SKM-1 treated with dmso at 0.1 percent for 144 hours (cell line): ENCODE results near the gene HERC2.
"Not testable (repeated sequence)": the region's sequence is repeated elsewhere in the genome, so short reads cannot be mapped to it uniquely, and the experiment has no call there.

Experiments
- DNase-seq: peaks from one replicate; lab custom pipeline; 2025; ENCODE audit not compliant: unreplicated experiment; lab: John Stamatoyannopoulos, UW

HERC2 gene

GRCh38 chr15:28222612-28223011 lies 99.4 kb downstream of the HERC2 start:
- DNase-seq = not testable (repeated sequence)

- not testable (repeated sequence) for DNase-seq
These were observed 100.3 kb downstream of the HERC2 start for GRCh38 chr15:28221696-28222095.

- DNase-seq = no peak
These were observed 102.9 kb downstream of the HERC2 start for GRCh38 chr15:28219116-28219515.

- DNase-seq = not testable (repeated sequence)
These were observed 104.9 kb downstream of the HERC2 start for GRCh38 chr15:28216946-28217546.

GRCh38 chr15:28215521-28215920 lies 106.5 kb downstream of the HERC2 start:
- DNase-seq = not testable (repeated sequence)

GRCh38 chr15:28214006-28214790 lies 107.8 kb downstream of the HERC2 start:
- DNase-seq = not testable (repeated sequence)

GRCh38 chr15:28213393-28213792 lies 108.6 kb downstream of the HERC2 start:
- DNase-seq = not testable (repeated sequence)

GRCh38 chr15:28208583-28208982 lies 113.4 kb downstream of the HERC2 start:
- DNase-seq = no peak

- not testable (repeated sequence) for DNase-seq
These were observed 116.3 kb downstream of the HERC2 start for GRCh38 chr15:28205640-28206039.

- not testable (repeated sequence) for DNase-seq
These were observed 118.7 kb downstream of the HERC2 start for GRCh38 chr15:28203055-28203828.

GRCh38 chr15:28202124-28202523 lies 119.9 kb downstream of the HERC2 start:
- DNase-seq = not testable (repeated sequence)

GRCh38 chr15:28198215-28198614 lies 123.8 kb downstream of the HERC2 start:
- DNase-seq = not testable (repeated sequence)

- not testable (repeated sequence) for DNase-seq
These were observed 124.3 kb downstream of the HERC2 start for GRCh38 chr15:28197694-28198093.

- not testable (repeated sequence) for DNase-seq
These were observed 125.4 kb downstream of the HERC2 start for GRCh38 chr15:28196581-28196980.

GRCh38 chr15:28192772-28193171 lies 129.2 kb downstream of the HERC2 start:
- DNase-seq = no peak

GRCh38 chr15:28191832-28192231 lies 130.1 kb downstream of the HERC2 start:
- no peak for DNase-seq

- DNase-seq = no peak
These were observed 131.4 kb downstream of the HERC2 start for GRCh38 chr15:28190391-28191174.

GRCh38 chr15:28185148-28185895 lies 136.7 kb downstream of the HERC2 start:
- DNase-seq = no peak

- no peak for DNase-seq
These were observed 137.8 kb downstream of the HERC2 start for GRCh38 chr15:28184166-28184565.

- no peak for DNase-seq
These were observed 139.2 kb downstream of the HERC2 start for GRCh38 chr15:28182731-28183130.
